ENCODE results near the gene DHX30. TPM values are rescaled to one million over a fixed set of nuclear protein-coding genes. Genes with fewer than 3 reads are reported as not detected.
A peak's percentile ranks its signal among the peaks of the same experiment; 100 is the strongest.

DHX30 gene
- total and polyA plus RNA-seq, 2 of the 4 experiments (the other 2 are of a cell fraction), result 55.6 to 57.2 TPM

DNA sequence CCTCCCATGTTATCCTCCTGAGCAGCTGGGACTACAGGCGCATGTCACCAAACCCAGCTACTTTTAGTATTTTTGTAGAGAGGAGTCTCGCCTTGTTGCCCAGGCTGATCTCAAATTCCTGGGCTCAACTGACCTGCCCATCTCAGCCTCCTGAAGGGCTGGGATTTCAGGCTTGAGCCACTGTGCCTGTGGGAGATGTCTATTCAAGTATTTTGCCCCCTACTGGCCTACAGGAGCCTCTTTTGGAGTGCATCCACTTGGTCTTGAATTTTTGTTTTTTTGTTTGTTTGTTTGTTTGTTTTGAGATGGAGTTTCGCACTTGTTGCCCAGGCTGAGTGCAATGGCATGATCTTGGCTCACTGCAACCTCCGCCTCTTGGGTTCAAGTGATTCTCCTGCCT lies 3.2 kb upstream of the DHX30 start:
- no peak overlapping the region for H3K4ac ChIP-seq (ENCODE audit: low read depth, low read length)
- intact Hi-C loops (cut with micrococcal nuclease) (no loop called here), in situ Hi-C loops (cut with MboI; ENCODE audit: low sequenced_read_pairs) (no loop called here), dilution Hi-C loops (cut with HindIII; ENCODE audit: low sequenced_read_pairs, unreplicated experiment) (no loop called here)
- no peak overlapping the region for H4K5ac ChIP-seq (ENCODE audit: low read depth, low read length)
- H4K8ac ChIP-seq (ENCODE audit: low read depth in 2 of 2, low read length in 2 of 2), result no peak overlapping the region
- ATAC-seq (ENCODE audit: low read depth) (no peak), DNase-seq (no peak)
- H3K14ac ChIP-seq (replicated peaks; ENCODE audit: low read depth, low read length), result no peak overlapping the region
- no peak overlapping the region for H4K91ac ChIP-seq (ENCODE audit: insufficient read depth, low read depth, low read length)
- no peak overlapping the region for H2BK120ac ChIP-seq (ENCODE audit: low read depth, low read length)
- H2AFZ ChIP-seq (replicated peaks; ENCODE audit: low read length, poor library complexity), result no peak overlapping the region
- H3K4me3 ChIP-seq (ENCODE audit: insufficient read depth, low read depth, low read length), result no peak overlapping the region
- no CpG with 5 or more reads among the region's 4 CpGs for WGBS, 2 experiments (ENCODE audit: extremely low coverage in 2 of 2, insufficient read length in 1 of 2)
- H3K9me1 ChIP-seq (ENCODE audit: insufficient read depth, low read length), result peaks cover 4% of the 10 kb centered on the region
- peaks cover 14 to 24% of the 10 kb centered on the region in 2 experiments for H3K79me1 ChIP-seq (ENCODE audit: low read depth in 1 of 2, low read length in 2 of 2)
- no peak overlapping the region for H2BK5ac ChIP-seq (ENCODE audit: low read depth, low read length, poor library complexity, severe bottlenecking)
- TF ChIP-seq RCOR1 (IDR thresholded peaks at IDR 0.05; ENCODE audit: insufficient replicate concordance, low read length) (no peak), CTCF (conservative IDR thresholded peaks at IDR 0.05; ENCODE audit: low read depth, low read length) (0 out of 2 replicates have a peak, but pooled peaks have one; percentile 12)
- no peak overlapping the region for H2AK9ac ChIP-seq (replicated peaks; ENCODE audit: low read depth, low read length, poor library complexity)
- H3K9me3 ChIP-seq (ENCODE audit: control insufficient read depth, insufficient read depth, low read length), result no peaks in the 10 kb centered on the region
- H3K9ac ChIP-seq (ENCODE audit: low read depth, low read length), result no peak overlapping the region
- ChIA-PET CTCF (no interaction called here), POLR2A (ENCODE audit: unreplicated experiment) (no interaction called here)
- no peak overlapping the region for H3K27ac ChIP-seq (ENCODE audit: insufficient read depth, low read length)
- BruUV-seq (replicated peaks), result no TSS peak
- H3K23ac ChIP-seq (ENCODE audit: low read depth, low read length), result no peak overlapping the region
- H4K20me1 ChIP-seq (ENCODE audit: insufficient read depth, low read length), result no peaks in the 10 kb centered on the region; the same call in 1 of the 2 replicates
- H3K27me3 ChIP-seq (ENCODE audit: control insufficient read depth, insufficient read depth, low read length), result no peaks in the 10 kb centered on the region
- no peak overlapping the region for H2BK15ac ChIP-seq (ENCODE audit: low read depth, low read length)
- H2BK20ac ChIP-seq (ENCODE audit: low read depth, low read length), result no peak overlapping the region
- no peak overlapping the region for H3K56ac ChIP-seq (ENCODE audit: extremely low read depth, insufficient read depth, low read length)
- no peak overlapping the region for H2AK5ac ChIP-seq (ENCODE audit: low read depth, low read length)
- H3K36me3 ChIP-seq (ENCODE audit: control insufficient read depth, insufficient read depth, low read length), result no peaks in the 10 kb centered on the region
- no peak overlapping the region for H3K18ac ChIP-seq (ENCODE audit: low read depth, low read length)
- H3K4me2 ChIP-seq (ENCODE audit: low read depth, low read length), result no peak overlapping the region
- no peaks in the 10 kb centered on the region; the same call in 1 of the 2 replicates for H3K4me1 ChIP-seq (ENCODE audit: control insufficient read depth, insufficient read depth, low read length)

Measured in IMR-90 (cell line).